HCT116 (cell line): Measurements from ENCODE around the gene SUPT6H. TPM values are rescaled to one million over a fixed set of nuclear protein-coding genes. Genes with fewer than 3 reads are reported as not detected.

Experiments used
- ATAC-seq: fragments of 200-7000 bp; cut with Tn5 transposase; 2 replicates; pipeline ENCODE4 v1.9.1; 2020; ENCODE audit warnings: mild to moderate bottlenecking, moderate library complexity
- Bru-seq: library from RNA; stranded (reverse); fragments of 400-500 nt; gene quantifications from one replicate; lab custom pipeline; 2021; lab: Mats Ljungman, UMichigan
- BruChase-seq, 2 experiments: library from RNA; stranded (reverse); fragments of 400-500 nt; gene quantifications; one replicate each; lab custom pipeline; 2021; lab: Mats Ljungman, UMichigan
- BruUV-seq: library from RNA; stranded (reverse); fragments of 400-500 nt; replicated peaks from 2 replicates; lab custom pipeline; 2021; lab: Mats Ljungman, UMichigan
- CTCF ChIA-PET: fragments of 300-600 bp; sonication (Branson Sonifier 250); formaldehyde crosslinking; loops from one replicate; lab custom pipeline; 2021; ENCODE audit warnings: antibody characterized with exemption; lab: Charles Lee
- POLR2A ChIA-PET: fragments of 300-600, 350-600 bp; sonication (Branson Sonifier 250); formaldehyde crosslinking; loops from one replicate; lab custom pipeline; 2021; ENCODE audit warnings: antibody characterized with exemption; lab: Charles Lee
- RAD21 ChIA-PET, 2 experiments: fragments of 300-600 bp; sonication (Branson Sonifier 250); formaldehyde crosslinking; loops; one replicate each; lab custom pipeline; 2023; ENCODE audit warnings: low total read pairs in 2 of 2; ENCODE audit not compliant: uncharacterized antibody in 2 of 2, unreplicated experiment in 2 of 2, low non-redundant PET in 1 of 2; lab: Charles Lee
- DNase-seq: peaks from one replicate; pipeline ENCODE4 v3.0.0-alpha.2; 2010; ENCODE audit warnings: low read depth, low spot score
- H2AFZ ChIP-seq: fragments of 200-600 bp; shearing (Covaris generic), sonication (generic); 2 replicates; pipeline ENCODE4 v1.6.1; 2017; ENCODE audit warnings: low read depth, mixed run types, mixed read lengths, antibody characterized with exemption, low read length; ENCODE audit not compliant: poor library complexity, severe bottlenecking
- H3K27ac ChIP-seq: 2 replicates; pipeline ENCODE4 v1.5.1; 2012; ENCODE audit warnings: low read depth, low read length
- H3K27me3 ChIP-seq: fragments of 200-600 bp; sonication (generic); 2 replicates; pipeline ENCODE4 v1.6.1; 2016; ENCODE audit warnings: mixed run types, low read length, mixed read lengths; ENCODE audit not compliant: insufficient read depth
- H3K36me3 ChIP-seq, 2 experiments: fragments of 200-500 bp in 1 of 2; fragments of 200-600 bp in 1 of 2; sonication (Bioruptor generic) in 1 of 2; sonication (generic) in 1 of 2; 2 replicates each; pipeline versions ENCODE4 v1.5.1 to v1.6.1; 2014 to 2016; ENCODE audit warnings: low read length in 2 of 2, inconsistent platforms in 1 of 2, mixed read lengths in 1 of 2, mixed run types in 1 of 2; ENCODE audit not compliant: insufficient read depth in 2 of 2, control insufficient read depth in 1 of 2
- H3K4me1 ChIP-seq, 2 experiments: fragments of 200-600 bp in 1 of 2; sonication (generic) in 1 of 2; 2 replicates each; pipeline versions ENCODE4 v1.5.1 to v1.6.1; 2012 to 2017; ENCODE audit warnings: low read length in 2 of 2, inconsistent platforms in 1 of 2, mild to moderate bottlenecking in 1 of 2, mixed read lengths in 1 of 2, mixed run types in 1 of 2, moderate library complexity in 1 of 2; ENCODE audit not compliant: insufficient read depth in 2 of 2, control insufficient read depth in 1 of 2
- H3K4me2 ChIP-seq: fragments of 200-600 bp; sonication (generic); 2 replicates; pipeline ENCODE4 v1.6.1; 2017; ENCODE audit warnings: mixed run types, low read length, mixed read lengths
- H3K4me3 ChIP-seq, 2 experiments: fragments of 200-600 bp in 1 of 2; sonication (generic) in 1 of 2; replicated peaks in 1 of 2; 2 replicates each; pipeline ENCODE4 v1.5.1; 2011 to 2016; ENCODE audit warnings: low read length in 2 of 2, control low read depth in 1 of 2, low read depth in 1 of 2, mild to moderate bottlenecking in 1 of 2, mixed read lengths in 1 of 2, mixed run types in 1 of 2
- H3K79me2 ChIP-seq: fragments of 200-600 bp; sonication (generic); 2 replicates; pipeline ENCODE4 v1.6.1; 2017; ENCODE audit warnings: mild to moderate bottlenecking, mixed run types, low read length, moderate library complexity, mixed read lengths; ENCODE audit not compliant: insufficient read depth
- H3K9ac ChIP-seq: fragments of 200-600 bp; sonication (generic); 2 replicates; pipeline ENCODE4 v1.6.1; 2016; ENCODE audit warnings: low read length, mixed read lengths
- H3K9me2 ChIP-seq: fragments of 200-600 bp; sonication (generic), shearing (Covaris generic); 2 replicates; pipeline ENCODE4 v1.6.1; 2017; ENCODE audit warnings: mixed run types, mild to moderate bottlenecking, moderate library complexity; ENCODE audit not compliant: insufficient read depth
- H3K9me3 ChIP-seq, 2 experiments: fragments of 200-500 bp in 1 of 2; fragments of 200-600 bp in 1 of 2; sonication (Bioruptor generic) in 1 of 2; sonication (generic) in 1 of 2; 2 replicates each; pipeline ENCODE4 v1.6.1; 2014 to 2017; ENCODE audit warnings: low read length in 2 of 2, mixed read lengths in 2 of 2, inconsistent platforms in 1 of 2, low read depth in 1 of 2, mild to moderate bottlenecking in 1 of 2, mixed run types in 1 of 2, moderate library complexity in 1 of 2; ENCODE audit not compliant: control insufficient read depth in 1 of 2, insufficient read depth in 1 of 2
- H4K20me1 ChIP-seq: fragments of 200-600 bp; sonication (generic), shearing (Covaris generic); 2 replicates; pipeline ENCODE4 v1.6.1; 2017; ENCODE audit warnings: mixed run types, mild to moderate bottlenecking, moderate library complexity; ENCODE audit not compliant: insufficient read depth
- ATF3 ChIP-seq: IDR thresholded peaks from 2 replicates; pipeline ENCODE4 v1.6.1; 2012
- CBX3 ChIP-seq: IDR thresholded peaks from 2 replicates; pipeline ENCODE4 v1.6.1; 2012; ENCODE audit warnings: low read depth
- CEBPB ChIP-seq: IDR thresholded peaks from 2 replicates; pipeline ENCODE4 v1.6.1; 2012; ENCODE audit warnings: low read depth
- EGR1 ChIP-seq: IDR thresholded peaks from 2 replicates; pipeline ENCODE4 v1.6.1; 2012; ENCODE audit warnings: low read depth
- ELF1 ChIP-seq: IDR thresholded peaks from 2 replicates; pipeline ENCODE4 v1.6.1; 2012; ENCODE audit warnings: low read depth, borderline replicate concordance
- EZH2 ChIP-seq: fragments of 200-600 bp; sonication (generic); IDR thresholded peaks from 2 replicates; pipeline ENCODE4 v1.6.1; 2017; ENCODE audit warnings: antibody characterized with exemption, mixed run types
- EZH2phosphoT487 ChIP-seq: fragments of 200-600 bp; IDR thresholded peaks from 2 replicates; pipeline ENCODE4 v1.6.1; 2018; ENCODE audit warnings: antibody characterized with exemption, borderline replicate concordance
- JUND ChIP-seq: IDR thresholded peaks from 2 replicates; pipeline ENCODE4 v1.6.1; 2012
- MAX ChIP-seq: IDR thresholded peaks from 2 replicates; pipeline ENCODE4 v1.6.1; 2012
- POLR2A ChIP-seq: IDR thresholded peaks from 2 replicates; pipeline ENCODE4 v1.7.0; 2011; ENCODE audit warnings: borderline replicate concordance; ENCODE audit not compliant: insufficient read depth, insufficient read length; ENCODE audit errors: extremely low read depth
- POLR2AphosphoS5 ChIP-seq: IDR thresholded peaks from 2 replicates; pipeline ENCODE4 v1.6.1; 2011; ENCODE audit warnings: mild to moderate bottlenecking, low read depth, low read length, moderate library complexity
- SIN3A ChIP-seq: IDR thresholded peaks from 2 replicates; pipeline ENCODE4 v1.6.1; 2012; ENCODE audit warnings: low read depth
- SP1 ChIP-seq: IDR thresholded peaks from 2 replicates; pipeline ENCODE4 v1.6.1; 2012; ENCODE audit warnings: low read depth
- SRF ChIP-seq: IDR thresholded peaks from 2 replicates; pipeline ENCODE4 v1.6.1; 2012; ENCODE audit warnings: low read depth
- YY1 ChIP-seq: IDR thresholded peaks from 2 replicates; pipeline ENCODE4 v1.6.1; 2011; ENCODE audit warnings: low read length, low read depth, moderate library complexity, mild to moderate bottlenecking; ENCODE audit not compliant: insufficient replicate concordance; ENCODE audit errors: extremely low read depth
- ZBTB33 ChIP-seq: IDR thresholded peaks from 2 replicates; pipeline ENCODE4 v1.6.1; 2011; ENCODE audit warnings: mild to moderate bottlenecking, low read length, moderate library complexity; ENCODE audit not compliant: insufficient replicate concordance; ENCODE audit errors: extremely low read depth
- ZFX ChIP-seq: fragments of 450-650 bp; IDR thresholded peaks from 2 replicates; pipeline ENCODE4 v1.6.1; 2017
- ZNF274 ChIP-seq: fragments of 200-500 bp; sonication (Bioruptor generic); IDR thresholded peaks from 2 replicates; pipeline ENCODE4 v1.6.1; 2014; ENCODE audit warnings: mild to moderate bottlenecking, low read depth, low read length, inconsistent platforms
- intact Hi-C: fragments of 100-400 bp; cut with micrococcal nuclease; formaldehyde crosslinking; loops from 2 replicates; pipeline ENCODE4 v1.10.0; 2022
- long read RNA-seq: library from polyadenylated mRNA; unstranded; transcript quantifications from one replicate; pipeline ENCODE4 v2.0.0, GENCODE V29; 2021; ENCODE audit not compliant: unreplicated experiment
- polyA plus RNA-seq: library from polyadenylated mRNA; unstranded; fragments of >200 nt; gene quantifications from 2 replicates; pipeline ENCODE4 v1.2.1, GENCODE V29; 2012; ENCODE audit warnings: missing spikeins
- total RNA-seq: library from RNA; stranded (reverse); gene quantifications from one replicate; pipeline ENCODE4 v1.2.1, GENCODE V29; 2021; ENCODE audit not compliant: unreplicated experiment
- TF ChIP-seq, protein P1 (sequence below): IDR thresholded peaks from 2 replicates; pipeline ENCODE4 v1.6.1; 2012; ENCODE audit warnings: low read depth

Gene SUPT6H
- 62.1 TPM for total RNA-seq
- 52.1 and 52.4 TPM in 2 replicates for polyA plus RNA-seq
- Bru-seq, nascent RNA, result percentile 89 among the genes with signal in this experiment
- percentile 95 among the genes with signal in this experiment for BruChase-seq, experiment 1, labeled RNA remaining after a 6-hour chase
- BruChase-seq, experiment 2, labeled RNA remaining after a 2-hour chase, result percentile 92 among the genes with signal in this experiment
- long read RNA-seq, full-length matches to known transcripts, result 22 of 66 reads
- long read RNA-seq, partial matches to known transcripts, result 30 of 66 reads
- long read RNA-seq, other reads (novel, unspliced or antisense), result 14 of 66 reads

- 0 out of 4 replicates have a peak, but pooled peaks cover 0 to 4% of the 10 kb centered on the region in 2 experiments for H3K9me3 ChIP-seq
- no peak for TF ChIP-seq JUND
- TF ChIP-seq, protein P1, sequence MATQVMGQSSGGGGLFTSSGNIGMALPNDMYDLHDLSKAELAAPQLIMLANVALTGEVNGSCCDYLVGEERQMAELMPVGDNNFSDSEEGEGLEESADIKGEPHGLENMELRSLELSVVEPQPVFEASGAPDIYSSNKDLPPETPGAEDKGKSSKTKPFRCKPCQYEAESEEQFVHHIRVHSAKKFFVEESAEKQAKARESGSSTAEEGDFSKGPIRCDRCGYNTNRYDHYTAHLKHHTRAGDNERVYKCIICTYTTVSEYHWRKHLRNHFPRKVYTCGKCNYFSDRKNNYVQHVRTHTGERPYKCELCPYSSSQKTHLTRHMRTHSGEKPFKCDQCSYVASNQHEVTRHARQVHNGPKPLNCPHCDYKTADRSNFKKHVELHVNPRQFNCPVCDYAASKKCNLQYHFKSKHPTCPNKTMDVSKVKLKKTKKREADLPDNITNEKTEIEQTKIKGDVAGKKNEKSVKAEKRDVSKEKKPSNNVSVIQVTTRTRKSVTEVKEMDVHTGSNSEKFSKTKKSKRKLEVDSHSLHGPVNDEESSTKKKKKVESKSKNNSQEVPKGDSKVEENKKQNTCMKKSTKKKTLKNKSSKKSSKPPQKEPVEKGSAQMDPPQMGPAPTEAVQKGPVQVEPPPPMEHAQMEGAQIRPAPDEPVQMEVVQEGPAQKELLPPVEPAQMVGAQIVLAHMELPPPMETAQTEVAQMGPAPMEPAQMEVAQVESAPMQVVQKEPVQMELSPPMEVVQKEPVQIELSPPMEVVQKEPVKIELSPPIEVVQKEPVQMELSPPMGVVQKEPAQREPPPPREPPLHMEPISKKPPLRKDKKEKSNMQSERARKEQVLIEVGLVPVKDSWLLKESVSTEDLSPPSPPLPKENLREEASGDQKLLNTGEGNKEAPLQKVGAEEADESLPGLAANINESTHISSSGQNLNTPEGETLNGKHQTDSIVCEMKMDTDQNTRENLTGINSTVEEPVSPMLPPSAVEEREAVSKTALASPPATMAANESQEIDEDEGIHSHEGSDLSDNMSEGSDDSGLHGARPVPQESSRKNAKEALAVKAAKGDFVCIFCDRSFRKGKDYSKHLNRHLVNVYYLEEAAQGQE, result no peak
- no peak for TF ChIP-seq EZH2phosphoT487
- TF ChIP-seq POLR2AphosphoS5, result peak; percentile 89
- peak; percentile 55 for TF ChIP-seq POLR2A
- peak; percentile 76 for TF ChIP-seq ZFX
- TF ChIP-seq EGR1, result peak; percentile 70
- TF ChIP-seq ZNF274, result no peak
- TF ChIP-seq ATF3, result no peak
- TF ChIP-seq SIN3A, result peak; percentile 90
- no peak for TF ChIP-seq EZH2
- TF ChIP-seq MAX, result peak; percentile 75
- TF ChIP-seq SP1, result peak; percentile 60; the same call in 1 of the 2 replicates
- no peak for TF ChIP-seq ZBTB33
- TF ChIP-seq CBX3, result no peak
- TF ChIP-seq CEBPB, result no peak
- no peak for TF ChIP-seq SRF
- TF ChIP-seq ELF1, result peak; percentile 72
- TF ChIP-seq YY1, result peak; percentile 52
- TF ChIP-seq, all 23 proteins: peak for 9
- peak within 1 kb of the TSS; percentile 92 to 98 for H3K4me3 ChIP-seq
Measured at GRCh38 chr17:28661635-28662526, at the start of gene SUPT6H, which contains the start of gene SDF2. SUPT6H (plus strand) TSS chr17:28662205; CDS start chr17:28673402, 11,197 bp downstream. SDF2 (minus strand) TSS chr17:28661906; CDS start chr17:28661876, 30 bp downstream.

More at GRCh38 chr17:28661635-28662526, at the start of gene SUPT6H, which contains the start of gene SDF2:
- DNase-seq, result peak; percentile 74
- ChIA-PET CTCF (interaction anchor here (1.2 to 2.7 kb wide), 5 partner anchors 10 to 18 kb away, joined by 5 to 14 read pairs (median 10); partner anchors contain the start of gene BLTP2), RAD21 (interaction anchor here in 1 of 2 experiments (0.6 kb wide), 1 partner anchor 11 kb away, joined by 4 read pairs; no protein-coding TSS in a partner anchor), POLR2A (interaction anchor here (0.8 to 2.9 kb wide), 7 partner anchors 9 to 58 kb away, joined by 3 to 19 read pairs (median 4); partner anchors contain the start of genes BLTP2 and RPL23A)
- Histone ChIP-seq H3K36me3 (peaks cover 5 to 30% of the 10 kb centered on the region in 2 experiments), H3K9ac (peak within 1 kb of the TSS; percentile 92), H3K4me2 (peak within 1 kb of the TSS; percentile 77), H2AFZ (peak within 1 kb of the TSS; percentile 79), H3K4me1 (peaks cover 12 to 18% of the 10 kb centered on the region in 2 experiments; a peak in 3 of 4 replicates), H3K27me3 (no peaks in the 10 kb centered on the region), H3K27ac (peak within 1 kb of the TSS; percentile 92), H3K9me2 (no peaks in the 10 kb centered on the region), H4K20me1 (no peaks in the 10 kb centered on the region), H3K79me2 (peaks cover 86% of the 10 kb centered on the region)
- TSS peak; percentile 77 for BruUV-seq
- intact Hi-C loops, result no loop called here
- peak; percentile 90 for ATAC-seq
